ENCODE measurements around the gene SPP2. TPM values are rescaled to one million over a fixed set of nuclear protein-coding genes. Genes with fewer than 3 reads are reported as not detected.

SPP2 gene
- total RNA-seq, 4 donors from 2014 or later = not detected

- no peak for TF ChIP-seq CTCF (IDR thresholded peaks at IDR 0.05)
- ATAC-seq (ENCODE audit: low FRiP score) (no peak), DNase-seq (ENCODE audit: low spot score) (no peak)
Measured at GRCh38 chr2:234121999-234122398, 71.5 kb downstream of the SPP2 start.

- ATAC-seq (ENCODE audit: low FRiP score) (no peak), DNase-seq (ENCODE audit: low spot score) (no peak)
- TF ChIP-seq CTCF (IDR thresholded peaks at IDR 0.05) = no peak
Measured at GRCh38 chr2:234125451-234126145, 75.1 kb downstream of the SPP2 start.

- DNase-seq (ENCODE audit: low spot score) (no peak), ATAC-seq (ENCODE audit: low FRiP score) (no peak)
- no peak for TF ChIP-seq CTCF (IDR thresholded peaks at IDR 0.05)
Measured at GRCh38 chr2:234126146-234126470, 75.6 kb downstream of the SPP2 start.

Other genes with a start within 250 kb of the SPP2 start
- gene HJURP, start 196.2 kb upstream of the SPP2 start, total RNA-seq = 1 to 10 TPM in 1 of 4 donors, under 1 TPM in 2, not detected in 1; 0.09 to 2.3 (median 0.13) TPM
- not detected for gene TRPM8, start 133.3 kb upstream of the SPP2 start, total RNA-seq